IMR-90 (cell line): Measurements from ENCODE around the gene CXorf49B.
"Not testable (repeated sequence)": the region's sequence is repeated elsewhere in the genome, so short reads cannot be mapped to it uniquely, and the experiment has no call there.

Source experiments
- CEBPB ChIP-seq: IDR thresholded peaks from 2 replicates; pipeline ENCODE4 v1.6.1; 2012; ENCODE audit warnings: low read depth, low read length, improper control_type of control experiment
- CTCF ChIP-seq: conservative IDR thresholded peaks from 2 replicates; pipeline ENCODE4 v1.5.1; 2012; ENCODE audit warnings: mild to moderate bottlenecking, low read depth, low read length, improper control_type of control experiment
- POLR2A ChIP-seq: IDR thresholded peaks from 2 replicates; pipeline ENCODE4 v1.6.1; 2012; ENCODE audit warnings: mild to moderate bottlenecking, low read depth, low read length

GRCh38 chrX:71782225-71782949, 19.2 kb downstream of the CXorf49B start:
- not testable (repeated sequence) for TF ChIP-seq CEBPB, POLR2A, CTCF
